Effector memory CD8-positive, alpha-beta T cell (primary cell): Measurements from ENCODE around the gene POU3F1.

Source experiments
- ATAC-seq: fragments of 150-1000 bp; cut with Tn5 transposase; replicated peaks from 2 replicates; pipeline ENCODE4 v1.10.0; 2021; ENCODE audit warnings: mild to moderate bottlenecking, moderate library complexity
- DNase-seq, 3 experiments: peaks; one replicate each; pipeline ENCODE4 v3.0.0; 2021
- H3K27ac Mint-ChIP-seq, 2 donors: one replicate each; pipeline ENCODE4 v1.8.0; 2022; ENCODE audit warnings: mild to moderate bottlenecking in 2 of 2, mixed read lengths in 2 of 2, moderate library complexity in 2 of 2
- H3K27me3 Mint-ChIP-seq, 2 donors: one replicate each; pipeline ENCODE4 v1.8.0; 2022; ENCODE audit warnings: mixed read lengths in 2 of 2
- H3K36me3 Mint-ChIP-seq: one replicate; pipeline ENCODE4 v1.8.0; 2022; ENCODE audit warnings: mild to moderate bottlenecking, moderate library complexity, mixed read lengths; ENCODE audit not compliant: insufficient read depth
- H3K4me1 Mint-ChIP-seq, 2 donors: one replicate each; pipeline ENCODE4 v1.8.0; 2022; ENCODE audit warnings: low read depth in 2 of 2, mixed read lengths in 2 of 2
- H3K4me3 Mint-ChIP-seq, 2 donors: one replicate each; pipeline ENCODE4 v1.8.0; 2022; ENCODE audit warnings: mild to moderate bottlenecking in 2 of 2, mixed read lengths in 2 of 2, moderate library complexity in 2 of 2
- H3K9me3 Mint-ChIP-seq, 2 donors: one replicate each; pipeline ENCODE4 v1.8.0; 2022; ENCODE audit warnings: mixed read lengths in 2 of 2

The POU3F1 gene

GRCh38 chr1:37994886-37995566 lies 51.6 kb downstream of the POU3F1 start:
- Mint-ChIP-seq H3K4me1 (peaks cover 9 to 25% of the 10 kb centered on the region in 2 donors), H3K36me3 (peaks cover 5% of the 10 kb centered on the region), H3K4me3 (peak overlapping the region in 1 of 2 donors; percentile 58), H3K27ac (peak overlapping the region; percentile 3 to 7), H3K9me3 (no peaks in the 10 kb centered on the region), H3K27me3 (no peaks in the 10 kb centered on the region)
- DNase-seq (no peak), ATAC-seq (no peak)
